Measurements from ENCODE around the gene KIAA0825.

KIAA0825 gene

DNA sequence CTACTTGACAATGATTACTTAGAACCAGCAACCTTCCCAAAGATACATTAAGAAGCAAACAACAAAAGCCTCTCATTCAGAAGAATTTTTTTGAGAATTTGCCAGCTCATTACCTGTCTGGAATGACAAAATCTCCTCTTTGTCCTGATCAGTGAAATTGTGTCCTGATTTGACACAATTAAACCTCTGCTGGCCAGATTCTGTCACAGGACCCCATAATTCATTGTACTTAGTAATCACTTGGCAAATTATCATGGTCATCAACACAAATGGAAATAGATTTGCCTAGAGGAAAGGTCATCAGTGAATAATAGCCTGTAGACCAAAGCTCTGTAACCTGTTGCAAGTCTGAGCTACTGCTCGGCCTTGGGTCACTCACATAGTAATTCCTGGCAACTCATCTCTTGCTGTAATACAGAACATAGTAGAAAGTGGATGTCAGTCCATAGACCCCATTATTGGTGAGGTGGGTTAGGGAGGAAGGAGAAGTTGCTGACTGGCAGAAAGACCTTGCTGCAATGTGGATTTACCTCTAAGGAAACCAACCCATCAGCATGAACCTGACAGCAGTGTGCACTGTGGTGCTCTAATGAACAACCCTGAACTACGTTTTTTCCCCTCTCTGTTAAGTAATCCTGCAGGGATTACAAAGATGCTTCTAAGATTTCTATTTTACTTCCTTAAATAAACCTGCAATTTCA, 370.1 kb downstream of the KIAA0825 start:
- peaks cover 16% of the 10 kb centered on the region for H3K36me3 ChIP-seq (ENCODE audit: control insufficient read depth, insufficient read depth, low read length)
- no peaks in the 10 kb centered on the region for H3K9me3 ChIP-seq (ENCODE audit: control insufficient read depth, insufficient read depth, low read length)
- peak overlapping the region; percentile 3 for H3K27ac ChIP-seq (ENCODE audit: low read depth, low read length)
- H3K4me3 ChIP-seq (ENCODE audit: low read depth, low read length): no peak overlapping the region
- no peaks in the 10 kb centered on the region for H3K27me3 ChIP-seq (ENCODE audit: control insufficient read depth, insufficient read depth, low read length)
- H3K9ac ChIP-seq (ENCODE audit: low read depth, low read length): no peak overlapping the region
- H3K4me1 ChIP-seq (ENCODE audit: control insufficient read depth, insufficient read depth, low read length): peaks cover 38% of the 10 kb centered on the region

DNA sequence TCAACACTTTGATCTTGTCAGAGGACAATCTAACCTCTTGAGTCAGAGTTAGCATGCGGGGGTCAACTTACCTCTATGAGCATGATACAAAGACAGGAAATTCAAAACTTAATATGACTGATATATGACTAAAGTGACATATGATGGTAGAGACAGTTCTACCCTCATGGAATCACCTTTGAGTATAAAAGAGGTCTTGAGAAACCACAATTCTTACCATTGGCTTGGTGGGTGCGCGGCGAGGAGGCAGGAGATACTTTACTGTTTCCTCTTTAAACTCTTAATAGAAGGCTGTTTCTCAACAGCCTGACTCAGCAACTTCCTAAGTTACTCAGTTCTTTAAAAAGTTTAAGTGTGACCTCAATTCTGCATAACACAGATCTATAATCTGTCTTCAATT, 372.8 kb downstream of the KIAA0825 start:
- peaks cover 37% of the 10 kb centered on the region for H3K4me1 ChIP-seq (ENCODE audit: control insufficient read depth, insufficient read depth, low read length)
- H3K27ac ChIP-seq (ENCODE audit: low read depth, low read length): no peak overlapping the region
- H3K9ac ChIP-seq (ENCODE audit: low read depth, low read length): no peak overlapping the region
- H3K36me3 ChIP-seq (ENCODE audit: control insufficient read depth, insufficient read depth, low read length): peaks cover 16% of the 10 kb centered on the region
- no peak overlapping the region for H3K4me3 ChIP-seq (ENCODE audit: low read depth, low read length)
- no peaks in the 10 kb centered on the region for H3K27me3 ChIP-seq (ENCODE audit: control insufficient read depth, insufficient read depth, low read length)
- H3K9me3 ChIP-seq (ENCODE audit: control insufficient read depth, insufficient read depth, low read length): no peaks in the 10 kb centered on the region

DNA sequence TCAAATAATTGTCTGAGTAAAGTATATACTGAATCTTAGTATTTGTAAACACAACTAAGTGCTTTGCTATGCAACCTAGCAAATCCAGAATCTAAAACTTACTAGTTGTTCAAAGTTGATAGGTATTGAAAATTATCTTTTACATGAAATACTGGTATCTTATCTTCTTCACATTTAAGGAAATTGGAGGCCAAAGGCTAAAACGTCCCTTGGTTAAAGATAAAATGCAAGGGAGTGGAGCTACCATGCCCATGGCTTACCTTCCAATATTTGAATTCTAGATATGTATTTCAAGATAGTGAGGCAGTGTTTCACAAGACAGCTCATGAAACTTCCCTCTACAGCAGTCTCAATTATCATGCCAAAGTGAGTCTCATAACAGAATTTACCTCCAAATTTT, 373.5 kb downstream of the KIAA0825 start:
- H3K4me1 ChIP-seq (ENCODE audit: control insufficient read depth, insufficient read depth, low read length): peaks cover 30% of the 10 kb centered on the region
- peaks cover 16% of the 10 kb centered on the region for H3K36me3 ChIP-seq (ENCODE audit: control insufficient read depth, insufficient read depth, low read length)
- H3K4me3 ChIP-seq (ENCODE audit: low read depth, low read length): no peak overlapping the region

DNA sequence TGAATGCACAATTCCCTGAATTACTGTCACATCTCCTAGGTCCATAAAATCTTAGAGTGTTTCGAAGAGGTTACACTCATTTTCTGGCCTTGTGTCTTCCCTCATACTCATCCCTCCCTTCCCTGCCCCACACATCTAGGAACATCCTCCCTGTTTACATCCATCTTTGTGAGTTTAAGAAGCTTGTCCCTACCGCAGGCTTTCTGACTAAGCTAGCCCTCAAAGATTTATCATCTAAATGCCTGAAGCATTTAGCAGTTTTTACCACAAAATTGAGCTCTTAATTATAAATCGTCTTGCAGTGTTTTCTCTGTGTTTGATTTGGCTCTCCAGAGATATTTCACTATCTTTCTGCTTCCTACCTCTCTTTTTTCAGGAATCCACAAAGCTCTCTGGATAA, 374.8 kb downstream of the KIAA0825 start:
- H3K4me1 ChIP-seq (ENCODE audit: control insufficient read depth, insufficient read depth, low read length): peaks cover 18% of the 10 kb centered on the region; the same call in 1 of the 2 replicates
- H3K36me3 ChIP-seq (ENCODE audit: control insufficient read depth, insufficient read depth, low read length): peaks cover 21% of the 10 kb centered on the region
- no peaks in the 10 kb centered on the region for H3K9me3 ChIP-seq (ENCODE audit: control insufficient read depth, insufficient read depth, low read length)
- H3K9ac ChIP-seq (ENCODE audit: low read depth, low read length): no peak overlapping the region
- H3K27ac ChIP-seq (ENCODE audit: low read depth, low read length): no peak overlapping the region
- no peaks in the 10 kb centered on the region for H3K27me3 ChIP-seq (ENCODE audit: control insufficient read depth, insufficient read depth, low read length)
- no peak overlapping the region for H3K4me3 ChIP-seq (ENCODE audit: low read depth, low read length)

More for the DNA sequence above, 373.5 kb downstream of the KIAA0825 start:
- no peak overlapping the region for H3K27ac ChIP-seq (ENCODE audit: low read depth, low read length)
- H3K9me3 ChIP-seq (ENCODE audit: control insufficient read depth, insufficient read depth, low read length): no peaks in the 10 kb centered on the region
- H3K27me3 ChIP-seq (ENCODE audit: control insufficient read depth, insufficient read depth, low read length): no peaks in the 10 kb centered on the region
- no peak overlapping the region for H3K9ac ChIP-seq (ENCODE audit: low read depth, low read length)

DNA sequence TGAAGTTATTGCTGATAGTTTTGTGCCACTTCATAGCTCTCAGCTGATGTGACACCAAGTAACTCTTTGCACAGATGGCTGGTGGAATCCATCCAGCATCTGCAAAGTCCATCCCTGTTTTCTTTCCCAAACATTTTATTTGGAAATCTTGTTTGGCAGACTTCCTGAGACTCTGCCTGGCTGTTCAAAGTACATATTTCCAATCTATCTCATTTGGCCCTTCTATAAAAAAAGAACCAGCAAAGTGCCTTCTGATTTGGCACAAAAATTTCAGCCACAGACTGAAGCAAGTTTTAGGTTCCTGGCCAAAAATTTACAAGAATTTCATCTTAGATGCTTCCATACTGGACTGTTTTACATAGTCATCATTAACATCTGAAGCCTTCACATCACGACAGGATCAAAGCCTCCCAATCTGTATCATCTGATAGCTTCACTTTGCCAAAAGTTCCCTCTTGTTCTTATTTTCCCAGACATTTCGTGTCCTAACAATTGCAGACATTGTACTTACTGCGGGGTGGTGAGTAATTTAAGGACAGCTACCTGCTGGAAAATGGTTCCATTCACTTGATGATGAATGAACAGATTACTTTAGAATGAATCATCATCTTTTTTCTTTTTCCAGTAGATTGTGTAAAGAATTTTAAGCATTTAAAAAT, 377.3 kb downstream of the KIAA0825 start:
- Histone ChIP-seq H3K4me3 (ENCODE audit: low read depth, low read length) (no peak overlapping the region), H3K36me3 (ENCODE audit: control insufficient read depth, insufficient read depth, low read length) (peaks cover 34% of the 10 kb centered on the region), H3K4me1 (ENCODE audit: control insufficient read depth, insufficient read depth, low read length) (peaks cover 18% of the 10 kb centered on the region; the same call in 1 of the 2 replicates), H3K27ac (ENCODE audit: low read depth, low read length) (no peak overlapping the region), H3K27me3 (ENCODE audit: control insufficient read depth, insufficient read depth, low read length) (no peaks in the 10 kb centered on the region), H3K9me3 (ENCODE audit: control insufficient read depth, insufficient read depth, low read length) (peaks cover 5% of the 10 kb centered on the region; the same call in 1 of the 2 replicates), H3K9ac (ENCODE audit: low read depth, low read length) (no peak overlapping the region)

DNA sequence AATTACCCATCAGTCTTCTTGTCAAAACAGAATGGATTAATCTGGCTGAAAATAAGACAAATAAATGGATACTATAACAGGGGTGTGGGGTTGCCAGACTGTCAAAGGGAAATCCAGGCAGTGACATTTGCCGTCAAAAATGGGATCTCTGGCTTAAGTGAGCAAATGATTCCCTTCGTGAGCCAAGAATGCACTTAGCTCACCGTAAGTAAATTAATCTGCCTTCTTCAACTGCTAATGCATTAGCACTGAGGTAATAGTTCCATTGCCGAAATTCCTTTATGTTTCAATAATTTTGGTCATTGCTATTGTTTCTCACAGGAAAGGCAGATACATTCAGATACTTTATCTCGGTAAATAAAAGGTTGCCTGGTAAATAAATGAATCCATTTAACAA, 377.8 kb downstream of the KIAA0825 start:
- Histone ChIP-seq H3K4me3 (ENCODE audit: low read depth, low read length) (no peak overlapping the region), H3K36me3 (ENCODE audit: control insufficient read depth, insufficient read depth, low read length) (peaks cover 36% of the 10 kb centered on the region; the same call in 1 of the 2 replicates), H3K27me3 (ENCODE audit: control insufficient read depth, insufficient read depth, low read length) (no peaks in the 10 kb centered on the region), H3K27ac (ENCODE audit: low read depth, low read length) (no peak overlapping the region), H3K9me3 (ENCODE audit: control insufficient read depth, insufficient read depth, low read length) (peaks cover 11% of the 10 kb centered on the region), H3K9ac (ENCODE audit: low read depth, low read length) (no peak overlapping the region), H3K4me1 (ENCODE audit: control insufficient read depth, insufficient read depth, low read length) (peaks cover 18% of the 10 kb centered on the region; the same call in 1 of the 2 replicates)

DNA sequence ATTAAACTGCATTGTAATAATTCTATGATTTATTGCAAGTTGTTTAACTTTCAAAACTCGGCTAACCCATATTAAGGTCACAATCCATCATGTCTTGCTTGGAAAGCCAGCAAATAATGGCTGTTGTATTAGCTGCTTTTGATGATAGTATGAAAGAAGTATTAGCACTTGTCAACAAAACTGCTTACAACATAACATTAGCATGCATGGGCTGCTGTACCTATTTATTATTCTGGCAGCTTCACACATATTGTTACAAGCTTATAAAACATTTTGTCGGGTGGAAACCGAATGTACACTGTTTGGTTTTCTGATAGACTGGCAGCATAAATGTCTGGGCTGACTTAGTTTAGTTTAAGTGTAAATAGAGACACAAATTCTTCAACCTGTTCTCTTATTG, 378.3 kb downstream of the KIAA0825 start:
- H3K36me3 ChIP-seq (ENCODE audit: control insufficient read depth, insufficient read depth, low read length): peaks cover 35% of the 10 kb centered on the region
- no peak overlapping the region for H3K27ac ChIP-seq (ENCODE audit: low read depth, low read length)
- peaks cover 18% of the 10 kb centered on the region; the same call in 1 of the 2 replicates for H3K4me1 ChIP-seq (ENCODE audit: control insufficient read depth, insufficient read depth, low read length)
- no peak overlapping the region for H3K4me3 ChIP-seq (ENCODE audit: low read depth, low read length)
- H3K27me3 ChIP-seq (ENCODE audit: control insufficient read depth, insufficient read depth, low read length): no peaks in the 10 kb centered on the region
- H3K9me3 ChIP-seq (ENCODE audit: control insufficient read depth, insufficient read depth, low read length): peaks cover 15% of the 10 kb centered on the region
- no peak overlapping the region for H3K9ac ChIP-seq (ENCODE audit: low read depth, low read length)

DNA sequence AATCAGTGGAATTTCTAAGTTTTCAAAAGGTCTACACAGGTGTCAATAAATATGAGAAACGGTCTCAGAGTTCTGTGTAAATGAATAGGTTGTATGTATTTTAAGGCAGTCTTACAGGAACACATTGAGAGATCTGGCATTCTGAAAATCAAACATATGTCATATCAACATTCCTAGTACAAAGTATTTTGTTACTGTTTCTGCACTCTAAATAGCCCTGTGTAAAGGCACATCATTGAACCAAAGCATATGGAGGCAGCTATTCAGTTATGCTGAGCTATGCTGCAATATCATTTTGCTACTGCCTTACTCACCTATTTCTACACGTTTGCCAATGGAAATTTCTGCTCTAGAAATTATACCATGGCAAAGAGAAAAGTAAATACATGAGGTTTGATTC, 379.1 kb downstream of the KIAA0825 start:
- H3K36me3 ChIP-seq (ENCODE audit: control insufficient read depth, insufficient read depth, low read length): peaks cover 33% of the 10 kb centered on the region
- no peak overlapping the region for H3K4me3 ChIP-seq (ENCODE audit: low read depth, low read length)
- H3K9ac ChIP-seq (ENCODE audit: low read depth, low read length): no peak overlapping the region
- no peak overlapping the region for H3K27ac ChIP-seq (ENCODE audit: low read depth, low read length)
- peaks cover 18% of the 10 kb centered on the region; the same call in 1 of the 2 replicates for H3K4me1 ChIP-seq (ENCODE audit: control insufficient read depth, insufficient read depth, low read length)
- H3K9me3 ChIP-seq (ENCODE audit: control insufficient read depth, insufficient read depth, low read length): peaks cover 15% of the 10 kb centered on the region
- no peaks in the 10 kb centered on the region for H3K27me3 ChIP-seq (ENCODE audit: control insufficient read depth, insufficient read depth, low read length)

DNA sequence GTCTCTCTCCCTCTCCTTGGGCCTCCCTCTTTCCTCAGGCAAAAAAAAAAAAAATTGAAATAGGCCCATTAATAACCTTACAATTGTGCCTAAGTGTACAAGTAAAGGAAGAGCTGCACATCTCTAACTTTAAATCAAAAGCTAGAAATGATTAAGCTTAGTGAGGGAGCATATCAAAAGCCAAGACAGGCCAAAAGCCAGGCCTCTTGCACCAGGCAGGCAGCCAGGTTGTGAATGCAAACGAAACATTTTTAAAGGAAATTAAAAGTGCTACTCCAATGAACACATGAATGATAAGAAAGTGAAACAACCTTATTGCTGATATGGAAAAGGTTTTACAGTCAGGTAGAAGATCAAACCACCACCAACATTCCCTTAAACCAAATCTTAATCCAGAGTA, 383.4 kb downstream of the KIAA0825 start:
- H3K36me3 ChIP-seq (ENCODE audit: control insufficient read depth, insufficient read depth, low read length): peaks cover 38% of the 10 kb centered on the region
- H3K4me3 ChIP-seq (ENCODE audit: low read depth, low read length): no peak overlapping the region
- H3K4me1 ChIP-seq (ENCODE audit: control insufficient read depth, insufficient read depth, low read length): no peaks in the 10 kb centered on the region
- no peak overlapping the region for H3K27ac ChIP-seq (ENCODE audit: low read depth, low read length)
- peaks cover 15% of the 10 kb centered on the region for H3K9me3 ChIP-seq (ENCODE audit: control insufficient read depth, insufficient read depth, low read length)
- H3K9ac ChIP-seq (ENCODE audit: low read depth, low read length): no peak overlapping the region
- H3K27me3 ChIP-seq (ENCODE audit: control insufficient read depth, insufficient read depth, low read length): no peaks in the 10 kb centered on the region

DNA sequence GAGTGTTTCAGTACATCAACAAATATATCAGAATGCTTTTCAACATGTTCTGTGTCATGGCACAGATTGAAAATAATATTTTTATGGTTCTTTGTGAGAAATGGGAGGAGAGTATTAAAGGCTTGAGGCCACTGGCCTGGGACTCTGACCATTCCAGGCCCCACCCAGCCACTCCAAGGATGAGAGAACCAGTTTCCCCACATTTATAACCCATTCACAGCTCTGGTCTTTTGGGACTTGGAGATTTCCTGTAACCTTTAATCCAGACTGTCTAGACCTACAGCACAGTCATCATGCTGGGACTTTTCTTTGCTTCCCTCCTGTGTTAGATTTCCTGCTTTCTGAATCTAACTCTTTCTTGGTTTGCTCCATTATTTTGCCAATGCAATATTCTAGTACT, 389.6 kb downstream of the KIAA0825 start:
- no peak overlapping the region for H3K27ac ChIP-seq (ENCODE audit: low read depth, low read length)
- 0 out of 2 replicates have a peak, but pooled peaks cover 4% of the 10 kb centered on the region for H3K36me3 ChIP-seq (ENCODE audit: control insufficient read depth, insufficient read depth, low read length)
- H3K4me3 ChIP-seq (ENCODE audit: low read depth, low read length): no peak overlapping the region
- no peaks in the 10 kb centered on the region for H3K9me3 ChIP-seq (ENCODE audit: control insufficient read depth, insufficient read depth, low read length)
- no peak overlapping the region for H3K9ac ChIP-seq (ENCODE audit: low read depth, low read length)
- H3K4me1 ChIP-seq (ENCODE audit: control insufficient read depth, insufficient read depth, low read length): no peaks in the 10 kb centered on the region
- no peaks in the 10 kb centered on the region for H3K27me3 ChIP-seq (ENCODE audit: control insufficient read depth, insufficient read depth, low read length)

DNA sequence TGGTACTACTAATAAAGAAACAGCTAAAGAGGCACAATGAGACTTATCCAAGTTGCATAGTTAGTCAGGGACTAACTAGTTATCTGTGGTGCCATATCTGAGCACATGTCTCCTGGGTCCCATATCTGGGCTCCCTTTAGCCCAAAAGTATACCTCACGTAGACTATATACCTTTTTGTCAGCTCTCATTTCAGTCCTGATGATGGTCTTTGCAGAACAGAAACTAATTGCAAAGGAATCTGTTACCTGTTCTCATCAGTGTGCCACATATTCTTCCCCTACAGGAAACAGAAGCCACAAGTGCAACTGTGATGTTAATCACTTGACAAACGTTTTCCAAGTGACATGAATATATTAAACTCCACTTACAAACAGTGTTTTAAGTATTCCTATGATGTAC, 395.2 kb downstream of the KIAA0825 start:
- H3K9me3 ChIP-seq (ENCODE audit: control insufficient read depth, insufficient read depth, low read length): no peaks in the 10 kb centered on the region
- H3K4me1 ChIP-seq (ENCODE audit: control insufficient read depth, insufficient read depth, low read length): peaks cover 14% of the 10 kb centered on the region; the same call in 1 of the 2 replicates
- H3K27me3 ChIP-seq (ENCODE audit: control insufficient read depth, insufficient read depth, low read length): no peaks in the 10 kb centered on the region
- no peak overlapping the region for H3K9ac ChIP-seq (ENCODE audit: low read depth, low read length)
- peaks cover 18% of the 10 kb centered on the region for H3K36me3 ChIP-seq (ENCODE audit: control insufficient read depth, insufficient read depth, low read length)
- no peak overlapping the region for H3K27ac ChIP-seq (ENCODE audit: low read depth, low read length)
- no peak overlapping the region for H3K4me3 ChIP-seq (ENCODE audit: low read depth, low read length)

Measured in HUES48 (cell line).